ENCODE measurements around the gene FBXW12.
A peak's percentile ranks its signal among the peaks of the same experiment; 100 is the strongest.
"Not testable (repeated sequence)": the region's sequence is repeated elsewhere in the genome, so short reads cannot be mapped to it uniquely, and the experiment has no call there.

FBXW12 gene

DNA sequence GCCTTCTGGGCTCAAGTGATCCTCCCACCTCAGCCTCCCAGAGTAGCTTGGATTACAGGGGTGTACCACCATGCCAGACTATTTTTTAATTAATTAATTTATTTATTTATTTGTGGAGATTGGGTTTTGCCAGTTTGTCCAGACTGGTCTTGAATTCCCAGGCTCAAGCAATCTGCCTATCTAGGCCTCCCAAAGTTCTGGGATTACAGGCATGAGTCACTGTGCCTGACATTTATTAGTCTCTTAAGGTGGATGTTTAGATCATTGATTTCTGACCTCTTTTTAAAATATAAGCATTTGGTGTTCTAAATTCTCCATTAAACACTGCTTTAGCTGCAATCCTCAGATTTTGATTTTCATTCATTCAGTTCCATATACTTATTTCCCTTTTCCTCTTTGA, 15.6 kb downstream of the FBXW12 start:
- no peak for DNase-seq

DNA sequence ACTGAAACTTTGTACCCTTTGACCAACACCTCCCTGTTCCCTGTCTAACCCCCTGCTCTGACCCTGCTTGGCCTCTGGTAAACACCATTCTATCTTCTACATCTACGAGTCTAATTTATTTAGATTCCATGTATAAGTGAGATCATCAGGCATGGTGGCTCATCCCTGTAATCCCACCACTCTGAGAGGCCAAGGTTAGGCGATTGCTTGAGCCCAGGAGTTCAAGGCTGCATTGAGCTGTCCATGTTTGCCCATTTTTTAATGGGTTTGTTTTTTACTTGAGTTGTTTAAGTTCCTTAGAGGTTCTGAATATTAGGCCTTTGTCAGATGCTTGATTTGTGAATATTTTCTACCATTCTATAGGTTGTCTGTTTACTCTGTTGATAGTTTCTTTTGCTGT, 16.9 kb downstream of the FBXW12 start:
- no peak for DNase-seq

DNA sequence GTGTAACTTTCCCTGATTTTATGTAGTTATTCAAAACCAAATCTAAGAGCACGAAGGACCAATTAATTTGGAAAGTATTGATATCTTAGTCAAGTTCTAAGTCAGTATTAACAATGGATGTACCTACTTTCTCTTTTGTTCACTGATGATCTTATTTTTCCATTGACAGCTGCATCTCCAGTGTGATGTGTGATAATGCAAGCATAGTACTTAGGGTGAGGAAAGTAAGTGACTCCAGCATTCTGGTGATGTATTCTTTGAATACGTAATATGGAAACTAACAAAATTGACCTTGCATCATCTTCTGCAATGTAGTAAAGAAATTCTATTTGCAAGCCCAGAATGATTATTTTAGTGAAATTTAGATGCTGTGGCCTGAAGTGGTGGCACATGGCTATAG, 22.4 kb downstream of the FBXW12 start:
- no peak for DNase-seq

DNA sequence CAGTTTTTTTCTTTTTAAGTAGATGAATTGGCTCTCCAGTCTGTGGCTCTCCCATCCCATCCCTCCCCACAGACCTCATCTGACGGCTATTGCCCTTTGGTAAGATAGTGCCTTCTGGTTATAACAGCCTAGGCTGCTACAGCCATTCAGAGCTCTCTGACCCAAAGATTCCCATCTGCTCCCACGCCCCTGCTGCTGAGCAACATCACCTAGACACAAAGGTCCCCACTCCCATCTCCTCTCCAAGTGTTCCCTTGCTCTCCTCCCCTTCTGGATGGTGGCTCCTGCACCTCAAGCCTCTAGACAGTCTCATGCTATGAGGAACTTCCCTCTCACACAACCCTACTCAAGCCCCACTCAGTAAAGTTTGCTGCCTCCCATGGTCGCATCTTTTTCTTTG, 23.7 kb downstream of the FBXW12 start:
- no peak for DNase-seq

DNA sequence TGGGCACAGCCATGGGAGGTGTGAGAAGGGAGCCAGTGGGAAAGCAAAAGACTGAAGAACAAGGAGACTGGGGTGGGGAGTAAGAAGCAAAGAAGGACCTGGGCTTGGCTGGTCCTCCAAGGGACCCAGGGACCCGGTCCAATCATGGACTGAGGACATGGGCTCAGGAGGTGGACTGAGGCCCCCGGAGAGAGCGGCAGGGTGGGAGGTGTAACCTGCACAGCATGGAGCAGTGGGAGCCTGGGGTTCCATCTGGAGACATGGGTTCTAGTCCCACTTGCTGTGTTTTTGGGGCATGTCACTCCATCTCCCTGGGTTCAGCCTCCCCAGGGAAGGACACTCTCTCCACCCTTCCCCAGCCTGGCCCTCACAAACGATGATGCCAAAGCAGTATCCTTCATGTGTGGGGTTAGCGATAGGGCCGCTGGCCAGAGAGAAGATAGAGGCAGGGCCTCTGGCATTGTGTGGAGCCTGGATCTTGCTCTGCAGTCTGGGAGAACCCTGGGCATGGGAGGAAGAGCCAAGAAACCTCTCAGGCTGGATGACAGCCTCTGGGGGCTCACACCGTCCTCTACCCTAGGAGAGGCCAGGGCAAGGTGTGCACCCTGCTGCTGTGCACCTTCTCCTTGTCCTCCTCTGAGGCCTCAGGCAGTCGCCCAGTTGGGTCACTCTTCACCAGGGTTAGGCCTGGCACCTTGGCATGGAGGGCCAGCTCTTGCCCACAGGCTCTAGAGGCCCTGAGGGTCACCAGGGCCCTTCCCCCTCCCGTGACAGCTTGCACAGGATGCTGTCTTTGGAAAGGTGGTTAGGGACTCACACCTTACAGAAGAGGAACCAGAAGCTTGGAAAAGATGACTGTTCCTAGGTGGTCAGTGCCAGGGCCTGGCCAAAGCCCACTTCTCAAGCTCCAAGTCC, 26.0 kb downstream of the FBXW12 start:
- DNase-seq: no peak

DNA sequence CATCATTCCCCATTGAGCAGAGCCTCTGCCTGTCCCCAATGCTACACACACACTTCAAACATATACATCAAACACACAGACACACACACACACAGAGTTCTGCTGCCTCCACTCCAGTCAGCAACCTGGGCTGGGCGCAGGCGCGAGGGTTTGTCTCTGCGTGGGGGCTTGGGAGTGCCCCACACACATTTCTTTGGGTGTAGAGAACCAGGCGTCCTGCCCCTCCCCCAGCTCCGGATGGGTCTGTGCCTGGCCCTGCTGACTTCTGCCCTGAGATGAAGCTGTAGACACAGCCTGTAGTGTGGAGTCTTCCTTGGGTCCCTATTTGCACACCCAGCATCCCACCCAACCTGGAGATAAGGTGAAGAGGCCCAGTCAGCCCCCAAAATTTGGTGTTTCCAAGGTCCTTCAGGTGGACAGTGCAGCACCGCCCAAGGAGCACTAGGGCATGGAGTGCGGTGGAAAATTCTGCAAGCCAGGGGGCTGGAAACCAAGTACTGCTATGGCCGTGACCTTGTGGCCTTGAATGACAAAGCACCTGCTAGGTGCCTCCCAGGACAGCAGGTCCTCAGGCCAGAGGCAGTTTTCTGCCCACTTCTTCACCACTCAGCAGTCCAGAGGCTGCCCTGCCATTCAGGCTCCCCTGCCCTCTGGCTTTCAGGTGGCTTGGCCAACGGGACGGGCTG, 26.8 kb downstream of the FBXW12 start:
- no peak for DNase-seq

DNA sequence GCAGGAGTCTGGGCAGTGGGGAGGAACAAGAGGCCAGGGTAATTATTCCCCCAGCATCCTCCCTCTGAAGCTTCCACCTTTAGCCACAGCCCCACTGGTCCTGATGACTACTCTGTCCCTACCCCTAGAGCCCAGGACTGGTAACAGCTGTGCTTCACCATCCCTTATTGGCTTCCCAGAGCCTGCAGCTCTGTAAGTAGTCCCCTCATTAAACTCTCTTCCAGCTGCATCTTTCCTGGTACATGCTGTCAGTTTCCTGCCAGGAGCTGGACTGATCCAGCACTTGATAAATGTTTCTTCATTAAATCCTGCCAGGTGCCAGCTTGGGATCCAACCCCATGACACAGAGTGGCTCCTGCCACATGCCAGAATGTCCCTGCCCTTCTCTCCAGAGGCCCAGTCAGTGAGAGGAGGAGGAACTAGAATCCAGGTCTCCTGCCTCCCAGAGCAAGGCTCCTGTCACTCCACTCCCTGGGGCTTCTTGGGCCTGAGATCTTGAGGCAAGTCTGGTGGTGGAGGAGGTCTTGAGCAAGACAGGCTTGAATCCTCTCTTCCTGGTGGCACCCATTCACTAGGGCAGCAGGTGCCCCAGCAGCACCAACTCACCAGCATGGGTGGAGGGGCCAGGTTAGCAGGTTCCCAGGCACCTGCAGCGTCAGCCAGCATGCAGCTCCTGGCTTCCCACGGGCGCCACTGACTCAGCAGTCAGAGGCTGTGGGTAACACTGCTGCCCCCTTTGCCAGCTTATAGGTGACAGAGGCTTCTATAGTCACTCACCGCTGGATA, 27.6 kb downstream of the FBXW12 start:
- no peak for DNase-seq

DNA sequence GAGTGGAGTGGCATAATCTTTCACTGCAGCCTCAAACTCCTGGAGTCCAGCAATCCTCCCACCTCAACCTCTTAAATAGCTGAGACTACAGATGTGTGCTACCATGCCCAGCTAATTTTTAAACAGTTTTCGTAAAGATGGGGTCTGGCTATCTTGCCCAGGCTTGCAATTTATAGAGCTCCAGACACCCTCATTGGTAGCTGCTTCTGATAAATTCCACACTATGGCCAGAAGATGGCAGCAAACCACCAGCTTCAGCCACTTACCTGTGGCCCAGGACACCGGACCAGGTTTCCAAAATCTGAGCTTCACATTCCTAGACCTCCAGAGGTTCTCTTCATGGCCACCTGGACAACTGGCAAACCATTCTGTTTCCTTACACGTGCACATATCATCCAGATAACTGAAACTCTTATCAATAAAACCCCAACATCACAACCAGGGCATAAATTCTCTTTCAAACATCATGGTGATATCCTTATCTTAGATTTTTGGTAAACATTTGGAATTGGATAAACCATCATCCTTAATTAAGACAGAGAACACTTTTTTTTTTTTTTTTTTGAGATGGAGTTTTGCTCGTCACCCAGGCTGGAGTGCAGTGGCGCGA, 28.9 kb downstream of the FBXW12 start:
- peak; percentile 53 for DNase-seq

DNA sequence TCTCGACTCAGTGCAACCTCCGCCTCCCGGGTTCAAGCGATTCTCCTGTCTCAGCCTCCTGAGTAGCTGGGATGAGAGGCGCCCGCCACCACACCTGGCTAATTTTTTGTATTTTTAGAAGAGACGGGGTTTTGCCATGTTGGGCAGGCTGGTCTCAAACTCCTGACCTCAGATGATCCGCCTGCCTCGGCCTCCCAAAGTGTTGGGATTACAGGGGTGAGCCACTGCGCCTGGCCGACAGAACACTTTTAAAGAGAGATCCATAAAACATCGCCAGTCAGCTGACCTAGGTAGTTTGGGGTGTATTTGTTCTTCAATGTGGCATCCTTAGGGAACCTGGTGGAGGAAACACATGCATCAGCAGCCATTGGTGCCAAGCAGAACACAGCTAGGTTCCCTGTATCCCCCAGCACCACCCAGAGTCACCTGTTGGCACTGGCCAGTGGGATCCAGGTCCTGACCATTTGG, 29.4 kb downstream of the FBXW12 start:
- DNase-seq: not testable (repeated sequence)

DNA sequence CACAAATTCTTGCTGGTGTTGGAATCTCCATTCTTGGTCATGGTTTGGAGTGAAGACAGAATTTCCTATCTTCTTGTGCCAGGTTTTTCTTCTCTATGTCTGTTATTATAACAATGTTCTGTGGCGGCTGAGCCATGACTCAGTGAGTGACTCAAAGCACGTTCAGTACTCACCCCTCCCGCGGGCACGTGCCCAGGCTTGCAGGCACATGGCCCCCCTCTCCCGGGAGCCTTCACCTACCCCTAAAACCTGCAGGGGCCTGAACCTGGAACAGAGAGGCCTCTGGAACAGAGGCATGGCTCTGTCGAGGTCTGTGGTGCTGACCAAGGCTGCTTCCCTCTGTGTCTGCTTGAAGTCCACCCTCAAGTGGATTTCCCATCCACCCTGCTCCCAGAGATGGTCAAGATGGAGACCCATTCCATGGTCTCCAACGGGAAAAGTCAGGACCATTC, 30.3 kb downstream of the FBXW12 start:
- peak; percentile 89 for DNase-seq

DNA sequence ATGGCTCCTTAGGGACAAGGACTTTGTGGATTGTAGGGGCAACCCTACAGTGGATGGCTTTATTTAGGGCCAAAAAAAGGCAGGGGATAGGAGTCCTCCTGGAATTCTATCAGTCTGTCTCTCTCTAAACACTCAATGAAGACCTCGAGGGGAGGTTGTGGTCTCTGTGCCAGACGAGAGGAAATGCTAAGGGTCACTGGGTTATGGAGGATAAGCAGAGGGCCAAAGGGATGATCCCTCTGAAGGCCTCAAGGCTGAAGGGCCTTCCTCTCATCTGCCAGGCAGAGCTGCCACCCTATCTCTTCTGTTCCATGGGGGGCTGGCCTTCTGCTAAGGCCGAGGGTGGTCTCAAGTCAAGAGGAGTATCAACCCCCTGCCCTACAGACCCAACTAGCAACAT, 30.9 kb downstream of the FBXW12 start:
- no peak for DNase-seq

DNA sequence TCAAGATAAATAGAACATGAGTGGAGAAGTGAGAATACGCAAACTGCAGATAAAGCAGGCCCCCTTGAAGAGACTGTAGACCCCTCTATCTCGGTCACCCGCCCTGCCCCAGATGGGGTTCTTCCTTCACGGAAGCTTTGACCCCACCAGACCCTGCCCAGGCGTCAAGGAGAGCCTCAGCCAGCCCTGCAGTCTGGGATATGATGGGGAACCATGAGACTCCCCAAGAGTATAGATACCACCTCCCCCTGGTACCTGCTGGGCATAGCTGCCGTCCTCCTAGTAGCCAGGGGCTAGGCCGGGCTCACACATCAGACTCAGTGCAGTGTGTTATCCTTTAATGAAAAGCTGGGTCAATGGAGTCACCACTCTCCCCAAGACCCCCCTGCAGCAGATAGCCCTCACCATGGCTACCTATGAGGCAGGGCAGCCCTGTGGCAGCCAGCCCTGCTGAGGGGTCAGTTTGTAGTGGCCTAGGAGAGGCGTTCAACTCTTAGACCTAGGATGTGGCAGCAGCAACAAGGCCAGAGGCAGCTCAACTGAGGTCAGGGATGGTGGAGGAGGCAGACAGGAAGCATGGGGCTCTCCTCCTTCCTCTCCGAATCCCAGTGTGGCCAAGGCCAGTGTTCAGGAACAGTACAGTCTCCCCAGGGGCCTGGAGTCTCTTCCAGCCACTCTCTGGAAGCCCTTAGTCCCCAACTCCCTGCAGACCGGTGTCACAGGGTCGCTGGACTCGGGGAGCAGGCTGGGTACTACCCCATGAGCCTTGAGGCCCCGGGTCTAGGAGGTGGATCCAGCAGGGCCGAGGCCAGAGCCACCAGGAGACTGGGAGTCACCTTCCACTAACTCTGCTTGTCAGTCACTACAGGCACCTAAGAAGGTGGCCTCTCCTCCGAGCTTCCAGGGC, 31.8 kb downstream of the FBXW12 start:
- no peak for DNase-seq

DNA sequence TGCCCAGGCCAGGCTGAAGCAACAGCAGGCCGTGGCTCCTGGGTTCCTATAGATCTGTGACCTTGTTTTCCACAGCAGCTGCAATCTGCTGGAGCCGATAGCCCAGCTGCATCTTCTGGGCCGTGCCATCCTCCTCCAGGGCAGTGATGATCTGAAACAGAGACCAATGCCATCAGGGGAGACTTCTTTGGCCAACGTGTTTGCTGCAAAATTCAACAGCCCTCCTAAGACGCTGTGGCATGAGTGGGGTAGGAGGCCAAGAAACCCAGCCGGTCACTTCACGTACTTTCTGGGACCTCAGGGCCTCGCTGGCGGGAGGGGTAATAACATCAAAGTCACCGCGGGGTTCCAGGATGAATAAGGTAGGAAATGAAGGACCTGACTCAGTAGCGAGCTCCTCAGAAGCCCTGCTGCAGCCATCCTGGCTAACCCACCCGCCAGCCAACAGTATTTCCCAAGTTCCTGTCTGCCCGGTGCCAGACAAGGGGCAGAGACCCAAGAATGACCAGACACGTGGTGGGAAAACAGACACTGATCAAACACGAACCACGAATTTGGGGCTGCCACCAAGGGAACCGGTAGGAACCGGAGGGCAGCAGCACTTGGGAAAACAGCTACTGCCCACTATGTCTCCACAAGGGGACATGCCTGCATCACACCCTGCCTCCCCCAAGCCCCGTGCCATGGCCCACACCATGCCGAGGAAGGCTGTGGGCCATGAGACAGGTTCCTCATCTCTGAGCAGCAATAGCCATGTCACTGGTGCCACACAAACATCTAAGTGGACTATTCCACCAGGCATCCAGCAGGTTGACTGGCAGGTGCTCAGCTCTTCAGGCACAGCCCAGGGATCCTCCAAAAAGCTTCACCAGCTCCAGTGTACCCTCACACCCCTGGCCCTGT, 32.7 kb downstream of the FBXW12 start:
- DNase-seq: no peak

DNA sequence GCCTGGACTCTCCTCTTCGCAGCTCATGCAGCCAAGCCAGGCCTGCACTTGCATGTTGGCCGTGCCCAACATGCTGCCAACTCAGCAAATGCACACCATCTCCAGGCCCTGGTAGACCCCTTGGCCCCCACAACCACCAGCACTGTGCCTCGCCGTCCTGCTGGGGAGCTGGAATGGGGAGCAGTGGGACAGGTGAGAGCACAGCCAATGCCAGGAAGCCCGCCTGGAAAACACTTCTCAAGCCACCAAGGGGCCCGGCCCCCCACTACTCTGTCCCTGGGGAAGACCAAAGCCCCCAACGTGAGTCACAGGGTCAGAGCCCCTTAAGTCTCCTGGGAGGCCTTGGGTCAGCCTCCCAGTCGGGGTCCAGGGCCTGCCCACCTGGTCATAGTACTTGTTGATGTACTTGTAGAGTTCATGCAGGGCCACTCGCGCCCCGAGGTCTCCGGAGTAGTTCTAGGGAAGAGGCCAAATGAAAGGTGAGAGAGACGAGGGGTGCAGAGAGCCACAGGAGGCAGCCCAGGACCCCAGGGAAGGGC, 33.4 kb downstream of the FBXW12 start:
- no peak for DNase-seq

DNA sequence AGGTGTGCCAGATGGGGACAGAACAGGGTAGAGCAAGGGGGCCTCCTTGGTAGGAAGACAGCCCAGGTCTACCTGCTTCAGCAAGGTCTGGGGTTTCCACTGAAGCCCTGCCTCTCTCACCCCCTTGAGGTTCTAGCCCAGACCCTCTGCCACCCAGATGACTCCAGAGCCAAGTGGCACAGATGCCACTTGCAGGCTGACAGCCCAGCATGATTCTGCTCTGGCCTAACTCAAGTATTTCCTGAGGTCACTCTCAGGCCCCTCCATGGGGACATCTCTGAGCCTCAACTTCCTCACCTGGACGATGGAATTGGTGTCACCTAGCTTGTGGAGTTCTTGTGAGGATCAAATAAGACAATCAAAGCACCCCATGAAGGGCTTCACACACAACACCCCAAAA, 34.0 kb downstream of the FBXW12 start:
- no peak for DNase-seq

DNA sequence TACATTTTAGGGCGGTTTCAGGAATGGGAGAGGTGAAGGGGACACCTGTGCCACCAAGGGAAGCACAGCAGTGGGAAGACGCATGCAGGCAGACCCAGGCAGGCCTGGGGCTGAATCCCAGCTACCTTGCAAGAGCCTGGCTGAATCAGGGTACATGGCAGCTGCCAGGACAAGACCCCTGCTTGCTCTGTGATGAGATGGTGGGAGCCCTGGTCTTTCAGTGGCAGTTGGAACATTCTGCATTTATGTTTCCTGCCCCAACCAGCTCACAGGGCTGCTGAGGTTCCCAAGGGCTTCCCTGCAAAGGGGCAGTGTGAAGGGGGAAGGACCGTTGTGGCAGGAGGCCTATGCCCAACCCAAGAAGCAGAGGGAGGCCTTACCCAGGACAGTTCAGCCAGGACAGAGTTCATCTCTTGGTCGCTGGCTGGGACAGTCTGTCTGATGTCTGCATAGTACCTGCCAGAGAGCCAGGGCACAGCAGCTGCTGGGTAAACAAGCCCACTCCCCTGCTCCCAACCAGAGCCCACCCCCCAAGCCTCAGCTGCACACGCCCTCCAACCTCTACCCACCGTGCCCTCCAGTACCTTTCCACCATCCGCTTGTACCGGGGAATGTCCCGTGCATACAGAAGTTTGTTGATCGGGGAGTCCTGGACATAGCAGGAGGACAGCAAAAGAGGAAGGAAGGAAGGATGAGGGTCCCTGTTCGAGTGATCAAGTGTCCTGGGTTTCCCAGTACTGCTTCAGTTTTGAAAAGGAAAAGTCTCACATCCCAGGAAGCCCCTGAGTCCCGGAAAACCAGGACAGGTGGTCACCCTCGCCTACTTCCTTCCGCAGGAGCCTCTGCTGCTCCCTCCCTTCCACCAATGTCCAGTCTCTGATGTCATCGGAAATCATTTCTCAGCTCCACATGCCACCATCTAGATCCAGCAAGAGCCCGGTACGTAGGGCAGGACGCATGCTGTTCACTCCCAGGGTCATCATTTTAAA, 34.7 kb downstream of the FBXW12 start:
- no peak for DNase-seq

DNA sequence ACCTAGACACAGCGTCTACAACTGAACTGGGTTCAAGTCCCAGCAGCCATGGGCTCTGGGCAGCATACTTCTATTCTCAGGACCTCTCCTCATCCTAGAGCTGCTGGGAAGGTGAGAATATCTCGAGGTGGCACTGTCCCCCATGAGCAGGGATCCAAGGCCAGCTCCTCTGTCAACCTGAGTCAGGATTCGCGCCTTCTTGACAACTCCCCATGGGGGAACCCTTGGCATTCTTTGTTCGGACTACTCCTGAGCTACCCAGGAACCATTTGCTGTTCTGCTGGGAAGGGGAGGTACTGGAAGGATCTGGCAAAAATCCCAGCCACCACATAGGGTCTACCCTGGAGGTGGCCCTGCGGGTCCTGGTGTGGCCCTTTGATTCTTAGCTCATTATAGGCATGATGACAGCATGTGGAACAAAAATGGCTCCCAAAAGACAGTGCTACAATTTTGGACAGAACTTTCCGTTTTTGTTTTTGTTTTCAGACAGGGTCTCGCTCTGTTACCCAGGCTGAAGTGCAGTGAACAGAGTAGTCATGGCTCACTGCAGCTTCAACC, 35.6 kb downstream of the FBXW12 start:
- no peak for DNase-seq

DNA sequence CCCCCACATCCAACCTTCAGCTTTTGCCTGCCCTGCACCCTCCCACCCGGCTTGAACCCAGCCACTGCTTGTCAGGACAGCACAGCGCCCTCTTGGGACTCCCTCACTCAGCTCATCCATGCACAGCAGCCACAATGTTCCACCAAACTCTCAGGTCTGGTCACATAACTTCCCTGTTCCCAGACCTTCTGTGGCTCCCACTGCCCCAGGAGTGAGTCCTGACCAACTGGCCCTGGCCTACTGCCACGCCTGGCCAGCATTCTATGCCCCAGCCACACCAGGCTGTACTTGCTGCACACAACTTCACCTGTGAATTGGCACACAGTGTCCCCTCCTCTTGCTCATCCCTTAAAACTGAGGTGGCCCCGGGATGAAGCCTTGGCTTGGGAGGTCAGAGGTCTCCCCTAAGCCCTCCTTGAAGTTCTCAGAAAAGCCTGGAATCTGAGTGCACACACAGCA, 36.8 kb downstream of the FBXW12 start:
- DNase-seq: no peak

Measured in fibroblast of upper back skin (primary cell).